Gastrocnemius medialis (tissue), 4 donors: ENCODE measurements around the gene MEF2B.

Experiments used
- CTCF ChIP-seq, 5 experiments: fragments of 450-650 bp in 3 of 5; fragments of 200-600 bp in 2 of 5; sonication (generic) in 2 of 5; IDR thresholded peaks in 4 of 5; conservative IDR thresholded peaks in 1 of 5; 1 replicate in 4 of 5; 2 replicates in 1 of 5; pipeline ENCODE4 v1.5.1; 2016 to 2019; ENCODE audit warnings: antibody characterized with exemption in 5 of 5, mild to moderate bottlenecking in 3 of 5, moderate library complexity in 3 of 5
- POLR2A ChIP-seq, 2 donors: fragments of 450-650 bp; IDR thresholded peaks; one replicate each; pipeline ENCODE4 v1.6.1; 2017; ENCODE audit warnings: antibody characterized with exemption in 2 of 2, mild to moderate bottlenecking in 2 of 2, moderate library complexity in 2 of 2

- TF ChIP-seq CTCF (IDR thresholded peaks at IDR 0.05 in 4 of 5, conservative IDR thresholded peaks at IDR 0.05 in 1 of 5) (no peak), POLR2A (IDR thresholded peaks at IDR 0.05) (no peak)
Measured at GRCh38 chr19:19212916-19213315, 42.9 kb upstream of the MEF2B start.
